ENCODE measurements around the gene REPIN1.
A peak's percentile ranks its signal among the peaks of the same experiment; 100 is the strongest.

DNA sequence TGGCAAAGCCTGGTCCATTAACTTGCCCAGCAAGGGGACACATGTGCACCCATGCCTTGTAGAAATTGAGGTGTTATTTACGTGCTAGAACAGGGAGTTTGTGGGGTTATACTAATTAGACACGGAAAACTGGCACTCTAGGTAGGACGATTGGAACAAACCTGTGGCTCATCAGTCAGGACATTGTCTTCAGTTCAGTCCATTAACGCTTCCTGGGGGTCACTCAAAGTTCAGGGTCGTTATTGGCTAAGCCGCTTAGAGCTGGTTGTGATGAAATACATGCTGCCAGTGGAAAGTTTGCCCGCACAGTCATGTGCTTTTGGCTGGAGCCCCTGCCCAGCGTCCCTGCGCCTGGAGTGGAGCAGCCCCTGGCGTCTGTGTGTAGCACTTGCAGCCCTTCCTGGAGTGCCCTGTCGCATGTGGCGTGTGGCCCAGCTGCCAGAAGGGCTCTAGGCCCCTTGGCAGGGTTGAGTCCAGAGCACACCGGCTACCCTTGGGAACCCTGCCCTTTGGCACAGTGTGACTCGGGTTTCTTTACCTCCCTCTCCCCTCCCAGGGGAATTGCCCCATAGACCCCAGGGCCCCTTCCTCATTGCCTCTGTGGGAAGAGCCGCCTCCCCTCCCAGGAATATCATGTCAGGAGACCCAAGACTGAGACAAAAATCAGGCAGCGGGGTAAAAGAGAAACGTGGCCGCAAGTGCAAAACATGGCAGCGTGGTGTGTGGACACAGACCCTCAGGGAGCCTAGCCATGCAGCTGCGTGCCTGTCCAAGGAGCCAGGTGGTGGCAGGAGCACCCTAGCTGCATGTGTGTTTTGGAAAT is 20.3 kb downstream of the REPIN1 start:
- peak; percentile 73 for TF ChIP-seq CTCF (IDR thresholded peaks at IDR 0.05; ENCODE audit: low read depth, low read length)
- no peak for TF ChIP-seq EZH2phosphoT487 (IDR thresholded peaks at IDR 0.05; ENCODE audit: low read depth)

All from OCI-LY3 (cell line).